Measurements from ENCODE around the gene MEOX1.

The MEOX1 gene

GRCh38 chr17:43636426-43636825 is 25.3 kb downstream of the MEOX1 start:
- DNase-seq (ENCODE audit: low spot score) = no peak

DNA sequence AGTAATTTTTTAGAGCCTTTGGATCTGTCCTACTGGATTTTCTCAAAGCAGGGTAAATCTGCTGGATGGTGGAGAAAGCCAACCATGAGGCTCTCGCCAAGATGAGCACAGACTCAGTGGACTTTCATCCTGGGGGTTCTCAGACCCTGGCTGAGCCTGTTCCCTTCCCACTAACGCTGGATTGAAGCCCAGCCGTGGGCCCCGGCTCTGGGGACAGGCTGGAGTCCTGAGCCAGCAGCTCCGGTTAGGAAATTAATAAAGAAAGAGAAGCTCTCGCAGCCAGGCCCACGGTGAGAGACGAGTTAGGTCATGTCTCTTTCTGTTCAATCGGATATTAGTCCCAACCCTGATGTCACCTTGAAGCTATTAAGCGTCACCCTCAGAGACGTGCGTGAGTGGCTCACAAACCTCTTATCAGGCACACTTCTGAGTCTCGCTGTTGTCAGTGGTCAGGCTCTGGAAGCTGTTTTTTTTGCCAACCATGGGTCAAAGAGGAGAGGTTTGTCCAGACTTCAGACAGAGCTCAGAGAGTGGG is 27.1 kb downstream of the MEOX1 start:
- Histone ChIP-seq H3K27ac (peak overlapping the region in 1 of 2 donors; percentile 49), H3K4me3 (no peak overlapping the region)
- no peak for TF ChIP-seq CTCF (IDR thresholded peaks at IDR 0.05)
- DNase-seq (ENCODE audit: low spot score) = no peak

More at GRCh38 chr17:43636426-43636825, 25.3 kb downstream of the MEOX1 start:
- TF ChIP-seq CTCF (IDR thresholded peaks at IDR 0.05) = no peak
- H3K4me3 ChIP-seq = no peak overlapping the region
- no peak overlapping the region for H3K27ac ChIP-seq

DNA sequence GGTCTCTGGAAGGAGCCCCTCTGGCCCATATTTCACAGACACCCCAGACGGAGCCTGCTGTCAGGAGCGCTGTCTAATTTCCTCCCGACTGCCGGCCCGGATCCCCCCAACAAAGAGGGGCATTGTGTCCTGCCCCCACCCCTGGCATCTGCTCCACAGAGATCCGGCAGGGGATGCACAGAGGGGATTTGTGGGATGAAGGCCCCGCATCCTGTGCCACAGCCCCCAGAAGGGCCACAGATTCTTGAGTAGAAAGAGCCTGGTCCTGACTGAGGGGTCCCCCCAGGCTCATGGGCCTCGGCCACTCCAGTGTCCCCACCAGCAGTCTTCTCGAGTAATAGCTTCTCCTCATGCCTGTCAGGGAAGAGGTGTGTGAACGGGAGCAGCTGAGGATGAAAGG is 29.5 kb downstream of the MEOX1 start:
- H3K4me3 ChIP-seq = no peak overlapping the region
- no peak for TF ChIP-seq CTCF (IDR thresholded peaks at IDR 0.05)
- no peak overlapping the region for H3K27ac ChIP-seq
- no peak for DNase-seq (ENCODE audit: low spot score)

DNA sequence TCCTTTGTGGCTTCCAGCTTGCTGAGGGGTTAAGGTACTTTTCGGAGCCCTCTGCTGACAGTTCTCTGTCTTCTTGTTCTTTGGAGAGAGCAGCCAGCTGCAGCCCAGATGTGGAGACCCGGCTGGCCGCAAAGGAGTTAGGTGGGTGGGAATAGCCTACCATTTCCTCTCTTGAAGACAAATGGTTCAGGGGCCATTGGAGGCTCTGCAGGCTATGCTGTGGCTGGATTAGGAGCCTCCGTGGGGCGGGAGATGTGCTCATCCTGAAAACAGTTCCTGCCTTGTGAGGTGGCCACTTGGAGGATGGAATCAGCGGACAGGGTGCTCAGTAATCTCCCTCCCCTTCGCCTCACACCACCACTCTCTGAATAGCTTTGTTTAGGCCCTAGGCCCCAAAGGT is 30.3 kb downstream of the MEOX1 start:
- no peak for TF ChIP-seq CTCF (IDR thresholded peaks at IDR 0.05)

GRCh38 chr17:43628089-43628650 is 33.6 kb downstream of the MEOX1 start:
- TF ChIP-seq CTCF (IDR thresholded peaks at IDR 0.05) = no peak
- H3K27ac ChIP-seq = no peak overlapping the region
- no peak overlapping the region for H3K4me3 ChIP-seq
- DNase-seq (ENCODE audit: low spot score) = no peak

More for the DNA sequence above, 30.3 kb downstream of the MEOX1 start:
- no peak overlapping the region for H3K4me3 ChIP-seq
- H3K27ac ChIP-seq = no peak overlapping the region
- no peak for DNase-seq (ENCODE audit: low spot score)

- Histone ChIP-seq H3K27ac (no peak overlapping the region), H3K4me3 (no peak overlapping the region)
- no peak for TF ChIP-seq CTCF (IDR thresholded peaks at IDR 0.05)
- DNase-seq (ENCODE audit: low spot score) = no peak
Measured at GRCh38 chr17:43627653-43628052, 34.1 kb downstream of the MEOX1 start.

GRCh38 chr17:43626023-43626422 is 35.7 kb downstream of the MEOX1 start:
- no peak overlapping the region for H3K27ac ChIP-seq
- no peak overlapping the region for H3K4me3 ChIP-seq
- DNase-seq (ENCODE audit: low spot score) = no peak
- no peak for TF ChIP-seq CTCF (IDR thresholded peaks at IDR 0.05)
